MM.1S (cell line): Measurements from ENCODE around the gene FA2H.

Source experiments
- DNase-seq: peaks from one replicate; pipeline ENCODE4 v3.0.0-alpha.2; 2015
- H2AFZ ChIP-seq: fragments of 300-600 bp; sonication (generic); 2 replicates; pipeline ENCODE4 v1.6.0; 2016; ENCODE audit warnings: antibody characterized with exemption, low read length
- H3F3A ChIP-seq: fragments of 300-600 bp; sonication (generic); 2 replicates; pipeline ENCODE4 v1.6.1; 2016; ENCODE audit warnings: mild to moderate bottlenecking, antibody characterized with exemption, low read length, moderate library complexity, mixed read lengths; ENCODE audit not compliant: insufficient read depth
- H3K27ac ChIP-seq: fragments of 300-600 bp; sonication (generic); 2 replicates; pipeline ENCODE4 v1.5.1; 2016; ENCODE audit warnings: mild to moderate bottlenecking, low read length
- H3K27me3 ChIP-seq: fragments of 300-600 bp; sonication (generic); replicated peaks from 2 replicates; pipeline ENCODE4 v1.6.0; 2016; ENCODE audit warnings: low read length; ENCODE audit not compliant: insufficient read depth
- H3K36me3 ChIP-seq: fragments of 300-600 bp; sonication (generic); replicated peaks from 2 replicates; pipeline ENCODE4 v1.6.1; 2016; ENCODE audit warnings: mild to moderate bottlenecking, low read length, mixed read lengths; ENCODE audit not compliant: insufficient read depth
- H3K4me1 ChIP-seq: fragments of 300-600 bp; sonication (generic); 2 replicates; pipeline ENCODE4 v1.6.1; 2016; ENCODE audit warnings: low read length, mixed read lengths
- H3K4me2 ChIP-seq: fragments of 300-600 bp; sonication (generic); 2 replicates; pipeline ENCODE4 v1.6.0; 2016; ENCODE audit warnings: low read depth, low read length
- H3K4me3 ChIP-seq: fragments of 300-600 bp; sonication (generic); 2 replicates; pipeline ENCODE4 v1.5.1; 2016; ENCODE audit warnings: low read length, mixed read lengths
- H3K79me2 ChIP-seq: fragments of 300-600 bp; sonication (generic); 2 replicates; pipeline ENCODE4 v1.6.1; 2016; ENCODE audit warnings: mixed run types, low read length, mixed read lengths
- H3K9ac ChIP-seq: fragments of 300-600 bp; sonication (generic); 2 replicates; pipeline ENCODE4 v1.6.1; 2016; ENCODE audit warnings: low read length, mixed read lengths
- H3K9me2 ChIP-seq: fragments of 300-600 bp; sonication (generic); replicated peaks from 2 replicates; pipeline ENCODE4 v1.6.1; 2016; ENCODE audit warnings: mild to moderate bottlenecking, low read length, mixed read lengths; ENCODE audit not compliant: insufficient read depth
- H3K9me3 ChIP-seq: fragments of 300-600 bp; sonication (generic); replicated peaks from 2 replicates; pipeline ENCODE4 v1.6.1; 2016; ENCODE audit warnings: mild to moderate bottlenecking, low read length, mixed read lengths; ENCODE audit not compliant: insufficient read depth
- H4K20me1 ChIP-seq: fragments of 300-600 bp; sonication (generic); 2 replicates; pipeline ENCODE4 v1.6.1; 2016; ENCODE audit warnings: mild to moderate bottlenecking, low read length, moderate library complexity, mixed read lengths; ENCODE audit not compliant: insufficient read depth
- CTCF ChIP-seq: fragments of 300-600 bp; sonication (generic); IDR thresholded peaks from 2 replicates; pipeline ENCODE4 v1.5.1; 2016; ENCODE audit warnings: antibody characterized with exemption, low read length, mixed read lengths
- EZH2 ChIP-seq: fragments of 300-600 bp; sonication (generic); optimal IDR thresholded peaks from 2 replicates; pipeline ENCODE3; 2017; ENCODE audit warnings: low read depth, mild to moderate bottlenecking, antibody characterized with exemption, low read length, mixed read lengths
- EZH2phosphoT487 ChIP-seq: fragments of 300-600 bp; sonication (generic); IDR thresholded peaks from 2 replicates; pipeline ENCODE4 v1.6.1; 2018; ENCODE audit warnings: antibody characterized with exemption, low read length

FA2H gene

DNA sequence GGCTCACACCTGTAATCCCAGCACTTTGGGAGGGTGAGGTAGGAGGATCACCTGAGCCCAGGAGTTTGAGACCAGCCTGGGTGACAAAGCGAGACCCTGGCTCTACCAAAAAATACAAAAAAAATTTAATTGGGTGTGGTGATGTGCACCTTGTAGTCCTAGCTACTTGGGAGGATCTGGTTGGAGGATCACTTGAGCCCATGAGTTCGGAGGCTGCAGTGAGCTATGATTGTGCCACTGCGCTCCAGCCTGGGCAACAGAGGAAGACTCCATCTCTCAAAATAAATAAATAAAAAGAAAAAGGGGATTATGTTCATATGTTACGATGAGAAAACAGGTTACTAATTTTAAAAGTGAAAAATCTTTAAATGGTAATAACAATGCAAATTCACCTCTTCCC, 75.0 kb downstream of the FA2H start:
- peak overlapping the region; percentile 60; the same call in 1 of the 2 replicates for H3K4me2 ChIP-seq
- H3K27me3 ChIP-seq: no peaks in the 10 kb centered on the region
- H3F3A ChIP-seq: no peaks in the 10 kb centered on the region; the same call in 1 of the 2 replicates
- no peaks in the 10 kb centered on the region for H3K4me1 ChIP-seq
- no peak overlapping the region for H3K27ac ChIP-seq
- no peaks in the 10 kb centered on the region for H3K79me2 ChIP-seq
- no peak overlapping the region for H2AFZ ChIP-seq
- DNase-seq: peak; percentile 6
- H3K9me3 ChIP-seq: no peaks in the 10 kb centered on the region
- H3K9ac ChIP-seq: no peak overlapping the region; the same call in 1 of the 2 replicates
- H4K20me1 ChIP-seq: no peaks in the 10 kb centered on the region
- no peaks in the 10 kb centered on the region for H3K36me3 ChIP-seq
- TF ChIP-seq EZH2 (no peak), EZH2phosphoT487 (no peak), CTCF (no peak)
- H3K9me2 ChIP-seq: no peaks in the 10 kb centered on the region
- peak overlapping the region; percentile 71; the same call in 1 of the 2 replicates for H3K4me3 ChIP-seq

GRCh38 chr16:74698222-74698621, 76.4 kb downstream of the FA2H start:
- Histone ChIP-seq H4K20me1 (no peaks in the 10 kb centered on the region), H3K9ac (no peak overlapping the region), H3K27me3 (no peaks in the 10 kb centered on the region), H2AFZ (no peak overlapping the region), H3K27ac (no peak overlapping the region), H3F3A (no peaks in the 10 kb centered on the region; the same call in 1 of the 2 replicates), H3K79me2 (no peaks in the 10 kb centered on the region), H3K4me2 (peak overlapping the region; percentile 60; the same call in 1 of the 2 replicates), H3K36me3 (no peaks in the 10 kb centered on the region), H3K4me3 (no peak overlapping the region), H3K4me1 (no peaks in the 10 kb centered on the region), H3K9me3 (no peaks in the 10 kb centered on the region), H3K9me2 (no peaks in the 10 kb centered on the region)
- TF ChIP-seq EZH2 (no peak), EZH2phosphoT487 (no peak), CTCF (no peak)
- DNase-seq: no peak

GRCh38 chr16:74695450-74696422, 78.9 kb downstream of the FA2H start:
- no peaks in the 10 kb centered on the region for H3K9me2 ChIP-seq
- H3K9me3 ChIP-seq: no peaks in the 10 kb centered on the region
- DNase-seq: peak; percentile 73
- H3F3A ChIP-seq: no peaks in the 10 kb centered on the region
- H3K4me1 ChIP-seq: no peaks in the 10 kb centered on the region
- no peak overlapping the region for H3K9ac ChIP-seq
- no peaks in the 10 kb centered on the region for H3K36me3 ChIP-seq
- TF ChIP-seq CTCF: no peak
- TF ChIP-seq EZH2: no peak
- TF ChIP-seq EZH2phosphoT487: no peak
- H3K79me2 ChIP-seq: no peaks in the 10 kb centered on the region
- H3K4me3 ChIP-seq: peak overlapping the region; percentile 56; the same call in 1 of the 2 replicates
- H3K27me3 ChIP-seq: no peaks in the 10 kb centered on the region
- peak overlapping the region; percentile 67 for H2AFZ ChIP-seq
- H3K4me2 ChIP-seq: peak overlapping the region; percentile 79
- no peak overlapping the region for H3K27ac ChIP-seq
- no peaks in the 10 kb centered on the region for H4K20me1 ChIP-seq
